HepG2 (cell line): ENCODE results near the gene TOPBP1. TPM values are rescaled to one million over a fixed set of nuclear protein-coding genes. Genes with fewer than 3 reads are reported as not detected.

Experiments used
- ATAC-seq: fragments of 200-7000 bp; cut with Tn5 transposase; 3 replicates; pipeline ENCODE4 v1.9.1; 2020; ENCODE audit warnings: mild to moderate bottlenecking, moderate library complexity
- BruUV-seq: library from RNA; stranded (reverse); fragments of 400-500 nt; replicated peaks from 2 replicates; lab custom pipeline; 2021; lab: Mats Ljungman, UMichigan
- CTCF ChIA-PET: fragments of 300-600 bp; formaldehyde crosslinking; extraction: SDS; loops from one replicate; lab custom pipeline; 2021; ENCODE audit warnings: low total read pairs, inconsistent platforms, low intra/inter-chr PET ratio; lab: Yijun Ruan, JAX
- POLR2A ChIA-PET: fragments of 350-600 bp; sonication (Branson Sonifier 250); formaldehyde crosslinking; loops from one replicate; lab custom pipeline; 2020; ENCODE audit warnings: antibody characterized with exemption, inconsistent platforms; lab: Yijun Ruan, JAX
- DNase-seq: peaks from one replicate; pipeline ENCODE4 v3.0.0-alpha.2; 2015; ENCODE audit warnings: low spot score
- FAIRE-seq: peaks from 3 replicates; lab custom pipeline; 2011; peaks lifted over from hg19 to GRCh38; lab: Jason Lieb, UNC
- H2AFZ ChIP-seq: one replicate; pipeline ENCODE4 v1.6.1; 2011; ENCODE audit warnings: low read length, inconsistent platforms
- H3K27ac ChIP-seq: fragments of 300-600 bp; 3 replicates; pipeline ENCODE4 v1.8.0; 2011; ENCODE audit warnings: mixed run types, mild to moderate bottlenecking, mixed read lengths, low read length, inconsistent platforms; ENCODE audit not compliant: insufficient read depth; ENCODE audit errors: extremely low read length
- H3K27me3 ChIP-seq, 2 experiments: fragments of 200-600 bp in 1 of 2; 2 replicates in 1 of 2; 3 replicates in 1 of 2; pipeline versions ENCODE4 v1.6.0 to v1.8.0; 2011; ENCODE audit warnings: low read length in 2 of 2, mild to moderate bottlenecking in 2 of 2, moderate library complexity in 2 of 2, inconsistent platforms in 1 of 2; ENCODE audit not compliant: insufficient read depth in 2 of 2, control insufficient read depth in 1 of 2
- H3K36me3 ChIP-seq, 2 experiments: fragments of 200-600 bp in 1 of 2; replicated peaks in 1 of 2; 2 replicates in 1 of 2; 3 replicates in 1 of 2; pipeline versions ENCODE4 v1.5.1 to v1.8.0; 2011; ENCODE audit warnings: low read length in 2 of 2, inconsistent platforms in 1 of 2; ENCODE audit not compliant: insufficient read depth in 2 of 2, control insufficient read depth in 1 of 2
- H3K4me1 ChIP-seq: 2 replicates; pipeline ENCODE4 v1.5.1; 2012; ENCODE audit warnings: low read length, inconsistent platforms; ENCODE audit not compliant: insufficient read depth
- H3K4me2 ChIP-seq: 2 replicates; pipeline ENCODE4 v1.6.0; 2011; ENCODE audit warnings: low read depth, low read length, inconsistent platforms
- H3K4me3 ChIP-seq, 3 experiments: fragments of 200-600 bp in 1 of 3; sonication (generic), shearing (Covaris generic) in 1 of 3; replicated peaks in 1 of 3; 2 replicates each; pipeline ENCODE4 v1.5.1; 2011 to 2016; ENCODE audit warnings: low read length in 3 of 3, inconsistent platforms in 2 of 3, low read depth in 2 of 3, mild to moderate bottlenecking in 2 of 3, control low read depth in 1 of 3, mixed read lengths in 1 of 3; ENCODE audit not compliant: insufficient read depth in 1 of 3
- H3K79me2 ChIP-seq: one replicate; pipeline ENCODE4 v1.6.1; 2011; ENCODE audit warnings: low read length, inconsistent platforms; ENCODE audit not compliant: insufficient read depth
- H3K9ac ChIP-seq: 2 replicates; pipeline ENCODE4 v1.6.0; 2011; ENCODE audit warnings: mild to moderate bottlenecking, low read depth, low read length, inconsistent platforms; ENCODE audit not compliant: insufficient read depth
- H3K9me3 ChIP-seq: 2 replicates; pipeline ENCODE4 v1.5.1; 2012; ENCODE audit warnings: mild to moderate bottlenecking, low read length
- H4K20me1 ChIP-seq: 2 replicates; pipeline ENCODE4 v1.6.0; 2011; ENCODE audit warnings: inconsistent platforms, mild to moderate bottlenecking, low read length, moderate library complexity; ENCODE audit not compliant: insufficient read depth
- TEAD3 ChIP-seq: optimal IDR thresholded peaks from 2 replicates; pipeline ENCODE3; 2016; ENCODE audit warnings: borderline replicate concordance
- ZC3H13 ChIP-seq: sonication (generic); formaldehyde crosslinking; IDR thresholded peaks from 2 replicates; pipeline ENCODE4 v1.8.1; 2023; ENCODE audit warnings: mild to moderate bottlenecking, missing genetic modification reagents, moderate library complexity
- ZNF282 ChIP-seq: fragments of 450-650 bp; IDR thresholded peaks from 2 replicates; pipeline ENCODE4 v1.6.1; 2018; ENCODE audit not compliant: partially characterized antibody
- ZNF296 ChIP-seq: sonication (generic); formaldehyde crosslinking; conservative IDR thresholded peaks from 2 replicates; pipeline ENCODE4 v1.5.0; 2020; ENCODE audit warnings: mild to moderate bottlenecking, missing genetic modification reagents
- ZNF446 ChIP-seq: sonication (generic); formaldehyde crosslinking; IDR thresholded peaks from 2 replicates; pipeline ENCODE4 v1.5.0; 2020; ENCODE audit warnings: mild to moderate bottlenecking, missing genetic modification reagents
- WGBS: methylation state at CpG from one replicate; pipeline ENCODE4 v1.1.6; 2017; ENCODE audit warnings: low lambda C conversion rate; 5-methylcytosine and 5-hydroxymethylcytosine counted together
- in situ Hi-C: cut with HindIII; loops from 2 replicates; pipeline ENCODE4 v1.10.0; 2017; ENCODE audit warnings: low pct_unique_long_range_greater_than_20kb; ENCODE audit not compliant: extremely low pct_ligation_motif_present
- intact Hi-C: fragments of 100-400 bp; cut with micrococcal nuclease; formaldehyde crosslinking; loops from one replicate; pipeline ENCODE4 v1.10.0; 2022; ENCODE audit not compliant: unreplicated experiment
- polyA plus RNA-seq, 8 experiments: library from polyadenylated mRNA; depleted of rRNA in 3 of 8; stranded (reverse) in 7 of 8; unstranded in 1 of 8; fragments of >200 nt; fragmentation: Illumina TruSeq in 4 of 8; extraction: Trizol in 4 of 8; gene quantifications; 2 replicates each; pipeline versions ENCODE4 v1.2.1 to v1.2.3, GENCODE V29; 2011 to 2016; ENCODE audit warnings: low read depth in 4 of 8, missing spikeins in 1 of 8, mixed read lengths in 1 of 8; ENCODE audit not compliant: insufficient read depth in 1 of 8
- total RNA-seq, 5 experiments: library from RNA; depleted of rRNA; stranded (reverse); fragments of >200 nt; fragmentation: Illumina TruSeq; extraction: Trizol; gene quantifications; 2 replicates each; pipeline ENCODE4 v1.2.3, GENCODE V29; 2016; ENCODE audit warnings: low read depth in 1 of 5

The TOPBP1 gene
- total and polyA plus RNA-seq, 2 of the 13 experiments (the other 11 are each of a cell fraction or from before 2014, with no cell fraction given) = 24.3 to 42.9 TPM

DNA sequence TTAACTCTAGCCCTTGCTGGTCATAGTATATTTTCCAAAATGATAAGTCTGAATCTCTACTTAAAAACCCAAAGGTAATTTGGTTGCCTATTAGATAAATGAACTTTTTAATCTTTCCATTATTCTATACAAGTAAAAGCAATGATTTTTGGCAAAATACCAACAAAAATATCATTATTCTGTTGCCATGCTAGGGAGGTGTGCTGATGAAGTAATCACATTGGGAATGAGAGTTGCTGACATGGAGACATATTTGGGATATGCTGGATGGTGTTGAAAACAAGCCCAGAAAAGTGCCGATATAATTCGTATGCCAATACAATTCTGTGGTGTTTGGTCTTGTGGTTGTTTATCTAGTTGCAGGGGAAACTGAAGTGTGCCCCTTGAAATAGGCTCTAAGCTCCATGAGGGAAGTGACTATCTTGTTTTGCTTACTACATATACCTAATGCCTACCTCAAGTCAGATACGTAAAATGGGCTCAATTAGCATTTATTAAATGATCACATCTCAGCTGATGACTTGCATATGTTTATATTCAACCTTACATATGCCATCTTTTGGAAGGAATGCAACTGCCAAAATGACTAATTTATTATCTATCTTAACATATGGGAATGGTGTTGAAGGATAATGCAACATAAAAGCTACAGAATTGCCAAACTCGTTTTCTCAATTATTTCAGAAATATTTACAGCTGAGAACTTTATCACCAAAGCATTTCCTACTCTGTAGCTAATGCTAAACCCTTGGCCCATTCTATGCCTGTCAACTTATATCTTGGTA, 5.8 kb downstream of the TOPBP1 start:
- in situ Hi-C loops (no loop called here), intact Hi-C loops (no loop called here)
- no TSS peak for BruUV-seq
- Histone ChIP-seq H3K4me1 (peaks cover 16% of the 10 kb centered on the region), H3K36me3 (peaks cover 3 to 63% of the 10 kb centered on the region in 2 experiments), H3K4me2 (no peak overlapping the region), H3K27me3 (no peaks in the 10 kb centered on the region), H3K27ac (no peak overlapping the region), H3K9me3 (no peaks in the 10 kb centered on the region), H3K4me3 (no peak overlapping the region), H3K9ac (no peak overlapping the region), H3K79me2 (peaks cover 21% of the 10 kb centered on the region), H2AFZ (no peak overlapping the region), H4K20me1 (no peaks in the 10 kb centered on the region)
- 96% methylated on average over 4 of the region's 4 CpGs for WGBS
- FAIRE-seq (no peak), ATAC-seq (no peak), DNase-seq (no peak)
- ChIA-PET CTCF (no interaction called here), POLR2A (no interaction called here)
- no peak for TF ChIP-seq ZNF446
- no peak for TF ChIP-seq ZC3H13 (CRISPR knock-in tag)
- no peak for TF ChIP-seq ZNF296 (CRISPR knock-in tag)
- no peak for TF ChIP-seq TEAD3 (CRISPR knock-in tag)

DNA sequence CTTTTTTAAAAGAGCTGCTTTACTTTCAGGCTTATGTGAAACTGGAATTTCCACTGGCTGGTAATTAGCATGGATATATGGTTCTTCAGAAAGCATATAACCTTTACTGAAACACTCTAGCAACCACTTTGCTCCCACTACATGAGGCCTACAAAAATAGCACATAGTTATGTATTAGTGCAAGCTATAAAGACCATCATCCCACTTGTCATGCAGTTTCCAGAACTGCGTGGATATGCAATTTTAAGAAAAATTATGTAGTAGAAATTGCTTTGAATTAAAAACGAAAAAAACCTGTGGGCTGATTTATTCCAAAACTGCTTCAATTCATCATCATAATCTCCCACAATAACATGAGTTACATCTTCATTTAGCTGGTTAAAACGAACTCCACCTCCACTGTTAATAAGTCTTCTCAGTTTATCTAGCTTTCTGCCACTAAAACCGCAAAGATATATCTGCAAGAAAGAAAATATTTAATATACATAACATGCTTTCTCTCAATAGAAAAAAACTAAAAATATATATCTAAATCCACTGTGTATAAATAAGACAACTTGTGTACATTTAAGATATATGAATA, 12.2 kb downstream of the TOPBP1 start:
- no peak overlapping the region for H2AFZ ChIP-seq
- 0 out of 2 replicates have a peak, but pooled peaks cover 6% of the 10 kb centered on the region for H3K4me1 ChIP-seq
- in situ Hi-C loops = no loop called here
- no peak for FAIRE-seq
- peaks cover 5 to 45% of the 10 kb centered on the region in 2 experiments; a peak in 4 of 5 replicates for H3K36me3 ChIP-seq
- CTCF ChIA-PET = no interaction called here
- no peak overlapping the region for H3K4me2 ChIP-seq
- no peak overlapping the region for H3K27ac ChIP-seq
- no peaks in the 10 kb centered on the region for H3K9me3 ChIP-seq
- 90% methylated on average over 4 of the region's 4 CpGs for WGBS
- no peak for TF ChIP-seq ZNF282
- TF ChIP-seq, all 625 proteins: peak for 0
- POLR2A ChIA-PET = interaction anchor here (0.6 kb wide), 1 partner anchor 576 kb away, joined by 3 read pairs; no protein-coding TSS in a partner anchor
- Histone ChIP-seq H3K4me3 (no peak overlapping the region), H3K9ac (no peak overlapping the region), H4K20me1 (no peaks in the 10 kb centered on the region), H3K27me3 (no peaks in the 10 kb centered on the region), H3K79me2 (no peaks in the 10 kb centered on the region)
- BruUV-seq = no TSS peak
- ATAC-seq (no peak), DNase-seq (no peak)
- intact Hi-C loops = no loop called here
